NAMALWA (cell line): ENCODE data around the gene CFD.
A peak's percentile ranks its signal among the peaks of the same experiment; 100 is the strongest.

Experiments used
- DNase-seq: peaks from one replicate; pipeline ENCODE4 v3.0.0-alpha.2; 2015; ENCODE audit warnings: low spot score

The CFD gene

DNA sequence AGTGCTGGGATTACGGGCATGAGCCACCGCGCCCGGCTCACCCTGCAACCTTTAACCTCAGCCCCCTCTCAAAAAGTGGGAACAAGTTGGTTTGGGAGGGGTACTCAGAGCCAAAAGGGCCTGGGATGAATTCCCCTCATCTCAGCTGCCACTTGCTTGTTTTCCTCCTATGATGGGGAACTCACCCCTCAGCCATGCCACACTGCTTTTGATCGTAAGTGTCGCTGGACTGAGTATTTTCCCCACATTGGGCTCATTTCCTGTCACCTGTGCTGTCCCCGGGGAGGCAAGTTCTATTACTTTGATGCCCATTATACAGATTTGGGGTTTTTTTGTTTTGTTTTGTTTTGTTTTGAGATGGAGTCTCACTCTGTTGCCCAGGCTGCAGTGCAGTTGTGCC, 47.0 kb downstream of the CFD start:
- DNase-seq: peak; percentile 74

GRCh38 chr19:907183-907853, 47.9 kb downstream of the CFD start:
- peak; percentile 59 for DNase-seq

DNA sequence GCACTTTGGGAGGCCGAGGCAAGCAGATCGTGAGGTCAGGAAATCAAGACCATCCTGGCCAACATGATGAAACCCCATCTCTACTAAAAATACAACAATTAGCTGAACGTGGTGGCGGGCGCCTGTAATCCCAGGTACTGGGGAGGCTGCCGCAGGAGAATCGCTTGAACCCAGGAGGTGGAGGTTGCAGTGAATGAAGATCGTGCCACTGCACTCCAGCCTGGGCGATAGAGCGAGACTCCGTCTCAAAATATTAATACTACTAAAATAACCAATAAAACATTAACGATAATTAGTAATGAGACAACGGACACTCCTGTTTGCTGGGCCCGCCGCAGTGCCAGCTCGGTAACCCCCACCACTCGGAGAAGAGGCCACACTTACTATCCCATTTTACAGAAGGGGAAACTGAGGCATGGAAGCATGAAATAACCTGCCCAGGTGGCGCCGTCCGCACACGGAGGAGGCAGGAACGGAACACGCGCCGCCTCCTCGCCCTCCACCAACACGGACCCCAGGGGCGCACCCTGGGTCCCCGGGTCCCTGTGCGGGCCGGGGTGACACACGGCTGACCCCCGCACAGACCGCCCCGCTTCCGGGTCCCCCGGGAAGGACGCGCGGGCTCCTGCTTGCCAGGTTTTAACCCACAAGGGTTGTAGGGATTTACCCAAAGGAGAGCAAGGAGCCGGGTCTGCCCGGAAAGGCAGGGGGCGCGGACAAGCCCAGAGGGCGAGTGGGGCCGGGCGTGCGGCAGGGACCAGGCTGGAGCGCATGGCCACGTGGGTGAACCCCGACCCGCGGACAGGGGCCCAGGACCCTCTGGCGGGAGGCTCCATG, 52.0 kb downstream of the CFD start:
- no peak for DNase-seq

DNA sequence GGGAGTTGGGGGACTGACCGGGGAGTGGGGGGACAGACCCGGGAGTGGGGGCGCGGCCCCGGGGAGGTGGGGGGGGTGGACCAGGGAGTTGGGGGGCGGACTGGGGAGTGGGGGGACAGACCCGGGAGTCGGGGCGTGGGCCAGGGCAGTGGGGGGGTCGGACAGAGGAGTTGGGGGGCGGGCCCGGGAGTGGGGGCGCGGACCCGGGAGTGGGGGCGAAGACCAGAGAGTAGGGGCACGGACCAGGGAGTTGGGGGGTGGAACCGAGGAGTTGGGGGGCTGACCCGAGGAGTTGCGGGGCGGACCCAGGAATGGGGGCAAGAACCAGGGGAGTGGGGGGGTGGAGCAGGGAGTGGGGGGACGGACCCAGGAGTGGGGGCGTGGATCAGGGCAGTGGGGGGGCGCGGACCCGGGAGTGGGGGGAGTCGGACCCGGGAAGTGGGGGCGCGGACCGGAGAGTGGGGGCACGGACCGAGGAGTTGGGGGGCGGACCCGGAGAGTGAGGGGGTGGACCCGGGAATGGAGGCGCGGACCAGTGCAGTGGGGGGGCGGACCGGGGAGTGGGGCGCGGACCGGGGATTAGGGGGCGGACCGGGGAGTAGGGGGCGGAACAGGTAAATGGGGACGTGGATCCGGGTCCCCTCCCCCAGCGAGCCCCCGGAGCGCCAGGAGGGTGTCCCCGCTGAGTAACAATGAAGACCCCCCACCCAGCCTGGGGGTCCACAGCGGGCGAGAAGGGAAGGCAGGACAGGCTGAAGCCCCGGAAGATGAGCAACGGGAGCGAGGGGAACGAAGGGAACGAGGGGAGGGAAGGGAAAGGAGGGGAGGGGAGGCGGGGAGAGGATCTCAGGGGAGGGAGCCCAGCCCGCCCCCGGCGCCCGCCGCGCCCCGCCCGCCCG, 53.0 kb downstream of the CFD start:
- no peak for DNase-seq
